Stimulated activated naive CD4-positive, alpha-beta T cell (primary cell): ENCODE measurements around the gene LRRFIP2.

Experiments used
- DNase-seq, 6 experiments: peaks; one replicate each; lab custom pipeline; 2025; lab: John Stamatoyannopoulos, UW

LRRFIP2 gene

DNA sequence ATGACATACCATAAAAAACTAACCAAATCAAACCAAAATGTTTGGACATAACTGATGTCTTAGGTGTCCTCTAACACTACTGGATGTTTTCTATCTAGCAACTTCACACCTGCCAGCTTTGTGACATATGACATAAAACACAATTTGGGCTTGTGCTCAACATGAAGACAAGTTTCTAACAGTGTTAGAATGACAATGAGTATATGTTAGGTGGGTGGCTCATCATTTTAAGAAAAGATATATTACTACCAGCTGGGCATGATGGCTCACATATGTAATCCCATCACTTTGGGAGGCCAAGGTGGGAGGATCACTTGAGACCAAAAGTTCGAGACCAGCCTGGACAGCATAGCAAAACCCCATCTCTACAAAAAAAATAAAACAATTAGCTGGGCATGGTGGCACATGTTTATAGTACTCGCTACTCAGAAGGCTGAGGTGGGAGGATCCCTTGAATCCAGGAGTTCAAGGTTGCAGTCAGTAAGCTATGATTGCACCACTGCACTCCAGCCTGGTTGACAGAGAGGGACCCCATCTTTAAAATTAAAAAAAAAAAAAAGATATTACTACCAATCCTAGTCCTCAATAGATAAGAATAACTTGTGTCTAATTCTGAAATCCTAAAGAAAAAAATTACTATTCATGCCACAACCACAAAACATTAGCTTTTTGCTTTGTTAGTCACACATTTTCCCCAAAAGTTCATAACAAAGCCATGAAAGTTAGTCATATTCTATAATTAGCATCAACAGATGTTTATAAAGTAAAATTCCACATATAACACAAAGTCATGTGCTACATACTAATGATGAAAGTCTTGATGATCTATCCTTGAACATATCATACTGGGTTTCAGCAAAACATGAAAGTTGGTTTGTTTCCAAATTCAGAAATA, 59.9 kb downstream of the LRRFIP2 start:
- DNase-seq, result no peak

DNA sequence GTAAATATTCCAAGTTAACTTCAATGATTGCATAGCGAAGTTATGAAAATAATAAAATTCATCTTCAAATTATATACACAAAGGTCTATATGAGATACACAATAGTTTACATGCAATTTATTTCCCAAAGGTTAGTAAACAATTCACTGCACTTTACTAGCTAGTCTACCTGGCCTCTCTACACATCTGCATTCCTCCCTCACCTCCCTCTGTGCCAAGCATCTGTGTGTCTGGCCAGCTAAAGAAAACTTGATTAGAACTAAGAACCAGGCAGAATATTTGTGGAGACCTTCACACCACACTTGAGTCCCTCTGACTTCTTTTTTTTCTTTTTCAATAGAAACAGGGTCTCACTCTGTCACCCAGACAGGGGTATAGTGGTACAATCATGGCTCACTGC, 61.4 kb downstream of the LRRFIP2 start:
- no peak for DNase-seq

DNA sequence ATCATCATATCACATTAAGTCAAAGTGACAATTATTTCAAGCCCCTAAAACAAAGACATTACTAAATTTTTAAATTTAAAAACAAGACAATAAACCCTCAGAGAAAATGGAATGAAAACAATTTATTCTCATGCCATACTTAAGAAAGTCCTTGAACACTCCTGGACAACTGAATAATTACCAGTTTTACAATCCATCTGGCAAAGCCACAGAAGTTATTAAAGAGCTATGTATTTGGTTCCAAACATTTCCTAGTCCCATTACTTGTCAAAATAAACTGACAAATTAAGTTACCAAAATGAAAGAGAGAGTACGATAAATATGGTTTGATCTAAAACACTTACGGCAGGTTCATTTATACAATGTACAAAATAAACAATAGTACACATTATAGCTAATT, 63.2 kb downstream of the LRRFIP2 start:
- no peak for DNase-seq

DNA sequence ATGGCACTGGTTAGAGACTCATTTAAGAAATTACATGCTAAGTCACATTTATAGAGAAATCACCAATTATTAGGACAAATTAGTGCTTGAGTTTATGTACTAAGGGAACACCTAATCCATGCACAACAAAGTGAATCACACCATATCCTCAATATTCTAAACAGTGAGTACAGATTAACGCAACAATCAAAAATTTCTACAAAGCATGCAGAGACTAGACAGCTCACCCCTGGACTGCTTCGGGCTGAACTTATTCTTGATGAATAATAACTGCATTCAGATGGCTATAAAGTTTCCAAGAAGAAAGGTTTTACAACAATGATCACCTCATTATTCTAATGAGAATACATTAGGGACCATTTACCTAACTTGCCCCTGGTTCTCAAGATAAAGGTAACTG, 66.5 kb downstream of the LRRFIP2 start:
- no peak for DNase-seq

DNA sequence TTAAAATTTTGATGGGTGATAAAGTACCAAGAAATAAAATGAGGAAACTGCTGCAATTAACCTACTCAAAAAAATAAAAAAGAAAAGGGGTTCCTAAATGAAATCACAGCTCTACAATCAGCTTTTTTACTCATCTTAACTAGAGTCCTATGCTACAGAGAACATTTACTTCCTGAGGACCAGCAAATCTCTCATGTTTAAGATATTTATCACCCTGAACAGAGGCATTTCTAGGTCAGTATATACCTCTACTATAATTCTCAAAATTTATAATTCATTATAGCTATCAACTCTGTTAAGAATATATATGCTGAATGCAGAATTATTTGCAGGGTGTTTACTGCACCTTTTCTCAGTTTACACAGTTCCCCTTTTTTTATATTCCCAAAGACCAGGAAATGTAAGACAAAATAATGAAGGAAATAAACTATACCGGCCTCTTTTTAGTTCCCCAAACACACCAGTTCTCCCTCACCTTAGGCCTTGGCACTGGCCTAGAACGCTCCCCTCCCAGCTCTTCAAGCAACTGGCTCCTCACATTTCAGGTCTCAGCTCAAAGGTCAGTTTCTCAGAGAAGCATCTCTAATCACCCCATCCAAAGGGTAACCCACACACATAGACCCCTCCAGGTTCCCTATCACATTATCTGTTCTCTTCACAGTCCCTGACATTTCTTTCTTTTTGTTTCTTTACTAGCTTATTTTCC, 71.1 kb downstream of the LRRFIP2 start:
- DNase-seq, result no peak

DNA sequence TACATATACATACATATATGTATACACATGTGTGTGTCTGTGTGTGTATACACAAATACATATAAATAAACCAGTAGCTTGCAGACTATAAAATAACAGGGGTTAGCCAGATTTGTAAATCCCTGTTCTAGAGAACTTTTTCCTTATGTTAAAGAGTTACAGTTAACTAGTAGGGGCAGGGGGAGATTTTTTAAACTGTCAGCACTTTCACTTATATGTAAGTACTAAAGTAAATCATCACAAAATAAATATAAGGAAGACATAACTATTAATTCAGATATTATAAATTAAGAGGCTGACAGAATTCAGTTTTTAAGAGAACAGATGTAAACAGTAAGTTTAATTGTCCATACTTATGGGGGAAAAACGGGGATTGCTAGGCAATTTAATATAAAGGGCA, 74.0 kb downstream of the LRRFIP2 start:
- no peak for DNase-seq

DNA sequence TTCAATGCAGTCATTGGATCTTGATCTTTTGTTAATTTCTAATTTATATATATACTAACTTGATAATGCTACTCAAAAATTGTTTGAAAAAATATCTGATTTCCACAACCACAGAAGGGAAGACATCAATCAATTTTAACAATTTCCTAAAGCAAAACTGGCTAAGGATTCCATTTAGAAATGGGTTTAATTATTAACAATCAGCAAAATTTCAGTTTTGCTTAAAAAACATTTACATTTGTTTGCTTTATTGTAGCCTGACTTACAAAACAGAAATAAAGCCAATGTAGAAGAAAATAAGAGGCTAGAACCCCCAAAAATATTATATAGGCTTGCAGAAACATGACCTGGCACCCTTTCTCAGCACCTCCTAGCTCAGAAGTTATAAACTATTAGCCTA, 74.9 kb downstream of the LRRFIP2 start:
- no peak for DNase-seq

DNA sequence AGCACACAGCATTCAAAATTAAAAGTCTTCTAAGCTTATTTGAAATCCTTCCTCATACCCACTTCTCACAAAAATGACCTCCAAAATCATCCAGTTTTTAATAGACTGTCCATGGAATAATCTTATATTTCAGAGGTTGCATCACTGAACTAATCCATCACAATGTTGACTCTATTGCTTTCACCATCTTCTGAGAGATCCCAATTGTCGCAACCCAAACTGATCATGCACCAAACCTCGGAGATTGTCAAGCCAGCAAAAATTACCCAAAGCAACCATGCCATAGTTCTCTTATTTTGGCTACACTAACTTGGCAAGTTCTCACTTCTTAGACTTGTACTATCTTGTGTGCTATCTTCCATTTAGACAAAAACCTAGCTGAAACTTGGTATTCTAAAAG, 75.5 kb downstream of the LRRFIP2 start:
- no peak for DNase-seq

DNA sequence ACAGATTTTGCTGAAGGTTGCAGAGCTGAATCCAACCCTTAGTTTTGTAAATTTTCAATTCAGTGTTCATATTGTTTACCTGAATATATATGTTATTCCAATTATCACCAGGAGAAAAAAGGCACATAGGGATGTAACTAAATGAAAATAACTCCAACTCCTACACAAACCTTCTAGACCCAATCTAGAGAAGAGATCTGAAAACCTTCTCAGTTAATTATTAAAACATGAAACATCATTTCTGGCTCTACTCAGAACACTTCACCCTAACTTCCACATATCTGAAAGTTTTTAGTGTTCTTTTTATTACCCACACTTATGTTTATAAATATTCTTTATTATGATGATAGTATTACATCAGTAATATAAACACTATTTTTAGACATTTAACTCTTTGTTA, 76.6 kb downstream of the LRRFIP2 start:
- DNase-seq, result no peak

DNA sequence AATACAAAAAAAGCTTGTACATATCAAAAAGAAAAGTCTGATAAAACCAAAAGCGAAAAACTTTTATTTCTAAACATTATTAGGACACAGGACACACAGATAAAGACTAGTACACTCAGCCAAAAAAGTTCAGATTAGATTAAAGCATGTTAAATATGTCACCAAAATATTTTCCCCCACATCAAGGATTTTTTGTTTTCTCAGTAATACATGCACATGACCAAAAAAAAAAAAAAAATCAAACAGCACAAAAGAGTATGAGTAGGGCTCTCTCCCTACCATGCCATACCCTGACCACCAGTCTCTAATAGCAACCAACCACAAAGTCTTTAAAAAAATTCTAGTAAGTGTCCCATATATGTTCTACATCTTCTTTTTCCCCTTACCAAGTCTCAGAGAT, 77.4 kb downstream of the LRRFIP2 start:
- DNase-seq, result no peak

DNA sequence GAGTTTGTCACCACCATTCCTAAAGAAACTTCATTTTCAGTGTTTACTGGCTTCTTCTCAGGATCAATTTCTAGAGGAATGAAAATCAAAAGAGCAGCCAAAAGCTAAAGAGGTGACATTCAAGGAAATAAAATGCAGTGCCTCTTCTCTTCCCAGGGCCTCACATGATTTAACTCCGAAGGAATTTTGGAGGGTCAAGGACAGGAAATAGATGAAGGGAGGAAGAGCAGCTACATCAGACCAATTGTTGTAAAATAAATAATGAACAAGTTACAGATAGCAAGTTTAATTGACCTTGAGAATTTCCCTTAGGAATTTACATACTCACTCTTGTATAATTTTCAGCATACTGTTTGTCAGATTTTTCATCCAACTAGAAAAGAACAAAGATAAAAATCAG, 78.1 kb downstream of the LRRFIP2 start:
- no peak for DNase-seq

DNA sequence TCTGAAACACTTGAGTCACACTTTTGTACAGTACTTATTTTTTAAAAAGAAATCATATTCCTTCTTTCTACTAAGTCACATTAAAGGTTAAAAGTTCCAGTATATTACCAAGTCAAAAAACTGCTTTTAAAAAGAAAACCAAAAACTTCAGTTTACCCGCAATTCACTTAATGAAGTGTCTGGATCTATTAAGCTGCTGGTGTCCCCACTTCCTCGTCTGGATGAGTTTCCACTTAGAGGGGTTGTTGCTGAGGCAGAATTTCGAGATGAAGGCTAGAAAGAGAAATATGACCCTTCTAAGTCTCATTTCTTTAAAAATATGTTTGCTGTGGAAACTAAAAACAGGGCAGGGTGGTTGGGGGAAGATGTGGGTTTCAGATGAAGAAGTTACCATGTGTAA, 79.7 kb downstream of the LRRFIP2 start:
- no peak for DNase-seq

DNA sequence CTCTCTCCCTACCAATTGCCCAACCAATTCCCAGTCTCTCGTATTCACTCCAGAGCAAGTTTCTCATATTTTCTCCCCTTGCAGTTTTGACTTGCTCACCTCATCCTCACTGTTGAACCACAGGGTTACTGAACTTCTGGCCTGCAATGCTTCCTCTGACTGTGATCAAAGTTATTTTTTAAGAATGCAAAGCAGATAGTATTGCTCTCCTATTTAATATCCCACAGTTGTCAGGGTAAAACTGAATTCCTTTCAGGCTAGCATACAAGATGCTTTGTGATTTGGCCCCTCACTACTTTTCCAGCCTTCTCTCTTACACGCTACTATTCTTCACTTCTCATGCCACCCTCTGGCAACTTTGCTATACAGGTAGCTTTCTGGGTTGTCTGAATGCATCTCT, 80.9 kb downstream of the LRRFIP2 start:
- DNase-seq, result no peak

DNA sequence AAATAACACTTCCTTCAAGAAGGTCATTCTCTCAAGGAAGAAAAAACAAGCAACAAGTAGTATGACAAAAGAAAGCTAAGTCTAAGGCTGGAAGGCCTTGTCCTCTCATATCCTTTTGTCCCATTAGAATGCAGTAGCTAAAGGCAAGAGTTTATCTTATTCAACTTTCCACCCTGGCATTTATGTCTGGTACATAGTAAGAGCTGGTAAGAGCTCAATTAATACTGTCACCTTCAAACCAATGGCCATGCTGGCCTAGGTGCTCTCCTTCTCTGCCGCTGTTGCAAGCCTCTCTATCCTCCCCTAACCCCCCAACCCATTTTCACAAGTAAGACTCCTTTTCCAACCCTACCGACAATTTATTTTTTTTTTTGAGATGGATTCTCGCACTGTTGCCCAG, 81.9 kb downstream of the LRRFIP2 start:
- DNase-seq, result no peak

DNA sequence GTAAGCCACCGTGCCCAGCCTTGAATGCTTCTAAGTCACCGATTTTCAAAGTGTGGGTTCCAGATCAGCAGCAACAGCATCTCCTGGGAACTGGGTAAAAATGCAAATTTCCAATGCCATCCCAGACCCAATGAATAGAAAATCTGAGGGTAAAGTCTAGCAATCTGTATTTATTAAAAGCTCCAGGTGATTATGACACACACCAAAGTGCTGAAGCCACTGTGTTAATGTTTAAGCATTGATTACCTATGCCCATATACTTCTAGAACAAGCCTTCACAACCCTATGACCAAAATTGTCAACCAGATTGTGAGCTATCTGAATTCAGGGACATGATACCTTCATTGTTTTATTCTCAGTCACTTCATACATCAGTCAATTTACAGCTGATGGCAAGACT, 86.5 kb downstream of the LRRFIP2 start:
- no peak for DNase-seq

DNA sequence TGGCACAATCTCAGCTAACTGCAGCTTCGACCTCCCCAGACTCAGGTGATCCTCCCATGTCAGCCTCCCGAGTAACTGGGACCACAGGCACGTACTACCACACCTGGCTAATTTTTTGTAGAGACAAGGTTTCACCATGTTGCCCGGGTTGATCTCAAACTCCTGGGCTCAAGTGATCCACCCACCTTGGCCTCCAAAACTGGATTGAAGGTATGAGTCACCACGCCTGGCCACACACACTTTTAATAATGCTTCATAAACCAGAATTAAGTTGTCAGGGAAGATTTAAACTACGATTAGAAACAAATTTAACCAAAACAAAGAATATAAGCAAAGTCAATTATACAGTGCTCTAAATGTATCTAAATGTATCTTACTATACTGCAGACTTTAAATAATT, 87.5 kb downstream of the LRRFIP2 start:
- DNase-seq, result no peak

DNA sequence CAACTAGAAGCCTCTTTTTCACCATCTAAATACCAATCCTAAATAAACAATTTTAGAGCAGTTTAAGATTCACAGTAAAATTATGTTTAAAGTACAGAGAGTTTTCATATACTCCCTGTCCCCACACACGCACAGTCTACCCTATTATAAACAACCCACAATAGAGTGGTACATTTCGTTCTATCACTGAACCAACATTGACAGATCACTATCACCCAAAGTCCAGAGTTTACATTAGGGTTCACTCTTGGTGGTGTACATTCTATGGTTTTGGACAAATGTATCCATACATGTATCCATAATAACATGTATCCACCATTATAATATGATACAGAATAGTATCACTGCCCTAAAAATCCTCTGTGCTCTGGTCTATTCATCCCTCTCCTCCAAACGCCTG, 92.1 kb downstream of the LRRFIP2 start:
- no peak for DNase-seq

DNA sequence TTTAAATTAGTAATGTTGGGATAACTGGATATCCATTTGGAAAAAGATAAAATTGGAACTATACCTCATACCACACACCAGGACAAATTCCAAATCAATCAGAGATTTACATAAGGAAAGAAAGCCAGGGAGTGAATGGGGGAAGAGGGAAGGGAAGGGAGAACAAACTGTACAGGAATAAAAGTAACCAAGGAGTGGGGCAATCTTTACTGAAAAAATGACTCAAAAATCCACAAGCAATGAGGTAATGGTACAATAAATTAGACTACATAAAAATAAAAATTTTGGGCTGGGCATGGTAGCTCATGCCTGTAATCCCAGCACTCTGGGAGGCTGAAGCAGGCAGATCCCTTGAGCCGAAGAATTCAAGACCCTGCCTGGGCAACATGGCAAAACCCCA, 98.4 kb downstream of the LRRFIP2 start:
- no peak for DNase-seq

DNA sequence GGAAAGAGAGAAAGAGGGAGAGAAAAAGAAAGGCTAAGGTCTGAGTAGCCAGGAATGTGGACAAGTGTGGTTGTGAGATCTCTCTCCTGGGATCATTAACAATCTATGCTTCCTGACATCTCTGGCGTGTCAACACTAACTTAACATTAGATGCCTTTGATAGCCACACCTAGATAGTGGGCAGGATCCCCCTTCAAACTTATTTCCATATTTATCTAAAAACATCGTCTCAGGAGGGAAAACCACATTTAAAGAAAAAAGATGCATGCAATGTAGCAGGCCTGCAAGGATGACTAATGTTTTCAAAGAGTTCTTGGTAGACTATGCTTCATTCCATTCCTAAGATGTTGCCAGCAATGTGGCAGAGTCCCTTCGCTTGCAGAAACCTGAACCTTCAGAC, 100.2 kb downstream of the LRRFIP2 start:
- DNase-seq, result no peak

DNA sequence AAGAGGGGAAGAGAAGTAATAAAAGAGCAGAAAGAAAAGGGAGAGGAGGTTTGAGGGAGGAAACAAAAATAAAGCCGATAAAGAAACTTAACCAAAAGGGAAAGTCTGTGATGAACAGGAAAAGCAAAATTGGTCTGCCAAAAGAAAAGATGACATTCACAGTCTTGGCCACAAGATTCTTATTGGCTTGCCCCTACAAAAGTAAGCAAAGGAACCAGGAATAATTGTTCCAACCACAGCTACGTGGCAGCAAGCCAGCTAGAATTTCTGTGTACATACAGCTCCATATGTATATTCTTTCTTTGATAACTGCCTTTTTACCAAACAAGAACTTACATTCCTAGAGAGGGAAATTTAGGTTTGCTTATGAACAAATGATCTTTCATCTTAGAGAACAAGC, 101.5 kb downstream of the LRRFIP2 start:
- DNase-seq, result no peak

DNA sequence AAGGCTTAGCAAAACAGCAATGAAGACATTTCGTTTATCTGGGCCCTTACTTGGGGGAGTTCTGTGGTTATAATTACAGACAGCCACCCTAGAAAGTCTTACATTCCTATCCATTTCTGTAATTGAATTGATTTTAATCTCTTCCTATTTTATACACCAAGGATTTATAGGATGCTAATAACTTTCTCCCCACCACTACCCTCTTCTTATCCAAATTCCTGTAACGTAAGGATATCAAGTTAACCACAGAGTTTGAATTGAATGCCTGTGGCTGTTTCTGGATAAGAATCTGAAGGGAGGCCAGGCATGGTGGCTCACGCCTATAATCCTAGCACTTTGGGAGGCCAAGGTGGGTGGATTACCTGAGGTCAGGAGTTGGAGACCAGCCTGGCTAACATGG, 102.5 kb downstream of the LRRFIP2 start:
- no peak for DNase-seq

DNA sequence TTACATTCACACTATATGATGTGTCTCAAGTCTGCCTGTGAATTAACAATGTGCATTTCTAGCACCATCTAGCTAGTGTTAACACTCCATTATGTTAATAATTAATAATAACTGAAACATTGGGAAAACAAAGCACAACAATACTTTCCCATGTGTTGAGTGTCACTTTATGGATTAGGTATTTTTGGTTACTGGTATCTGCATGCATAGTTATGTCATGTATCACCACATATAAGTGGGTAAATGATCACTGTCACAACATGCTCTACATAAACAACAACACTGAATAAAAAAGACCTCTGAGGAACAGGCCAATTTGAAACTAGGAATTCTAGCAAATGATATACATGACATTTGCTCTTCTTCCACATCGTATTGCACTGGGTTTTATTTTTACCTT, 106.4 kb downstream of the LRRFIP2 start:
- no peak for DNase-seq

DNA sequence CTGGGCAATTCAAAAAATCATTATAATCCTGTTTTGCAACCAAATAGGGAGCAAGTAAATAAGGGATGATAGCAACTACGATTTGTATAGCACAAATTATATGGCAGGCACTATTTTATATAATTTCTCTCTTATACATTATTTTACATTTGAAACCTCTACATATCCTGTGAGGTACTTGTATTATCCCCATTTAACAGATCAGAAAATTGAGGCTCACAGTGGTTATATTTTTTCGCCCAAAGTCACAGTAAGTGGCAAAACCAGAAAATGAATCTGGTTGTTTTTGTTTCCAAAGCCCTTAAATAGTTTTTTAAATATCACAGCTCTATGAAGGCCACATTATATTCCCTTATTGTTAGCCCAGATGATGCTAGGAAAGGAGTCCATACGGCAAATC, 106.8 kb downstream of the LRRFIP2 start:
- no peak for DNase-seq

DNA sequence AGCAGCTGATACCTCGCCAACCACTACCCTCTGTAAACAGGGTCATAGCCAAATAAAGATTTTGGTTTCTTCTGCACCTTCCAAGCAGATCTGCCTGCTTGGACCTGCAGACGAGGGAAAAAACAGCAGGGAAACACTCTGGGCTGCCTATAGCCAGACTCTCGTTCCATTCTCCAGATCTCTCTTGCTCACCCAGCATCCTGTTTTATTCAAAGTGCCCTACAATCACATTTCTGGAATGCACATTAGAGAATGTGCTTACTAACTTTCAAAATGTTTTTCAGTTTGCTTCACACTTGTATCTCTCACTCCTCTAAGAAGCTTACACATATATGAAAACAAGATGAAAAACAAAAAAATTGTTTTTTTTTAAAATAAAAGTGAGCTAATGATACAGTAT, 109.6 kb downstream of the LRRFIP2 start:
- no peak for DNase-seq
